ENCODE results near the gene DYNLT1.
"Not testable (repeated sequence)": the region's sequence is repeated elsewhere in the genome, so short reads cannot be mapped to it uniquely, and the experiment has no call there.

GRCh38 chr6:158614606-158615005 lies 29.9 kb downstream of the DYNLT1 start:
- not testable (repeated sequence) for TF ChIP-seq CTCF (conservative IDR thresholded peaks at IDR 0.05; ENCODE audit: low read length); EZH2phosphoT487 (IDR thresholded peaks at IDR 0.05; ENCODE audit: borderline replicate concordance)

Measured in Loucy (cell line).